SK-N-SH treated with all-trans-retinoic acid at 6 μM for 48 hours (cell line): Measurements from ENCODE around the gene C1R.

Experiments used
- ATAC-seq: fragments of 200-7000 bp; cut with Tn5 transposase; 3 replicates; pipeline ENCODE4 v1.9.1; 2020; ENCODE audit warnings: mild to moderate bottlenecking, moderate library complexity
- ARNTL ChIP-seq: fragments of 450-650 bp; formaldehyde crosslinking; IDR thresholded peaks from 2 replicates; pipeline ENCODE4 v1.5.0; 2020; ENCODE audit warnings: low read depth, mild to moderate bottlenecking, moderate library complexity, borderline replicate concordance
- BACH2 ChIP-seq: fragments of 250-450 bp; sonication (Bioruptor Pico); IDR thresholded peaks from 2 replicates; pipeline ENCODE4 v1.9.0; 2021; ENCODE audit warnings: mild to moderate bottlenecking, borderline replicate concordance
- CSDC2 ChIP-seq: fragments of 250-450 bp; sonication (Bioruptor Pico); IDR thresholded peaks from 2 replicates; pipeline ENCODE4 v1.5.0; 2020; ENCODE audit warnings: mild to moderate bottlenecking, moderate library complexity
- ESRRG ChIP-seq: fragments of 250-450 bp; sonication (Bioruptor Pico); IDR thresholded peaks from 2 replicates; pipeline ENCODE4 v1.6.1; 2021; ENCODE audit warnings: mild to moderate bottlenecking
- GLIS3 ChIP-seq: fragments of 250-450 bp; sonication (Bioruptor Pico); IDR thresholded peaks from 2 replicates; pipeline ENCODE4 v1.5.0; 2020; ENCODE audit warnings: mild to moderate bottlenecking, moderate library complexity
- ISL1 ChIP-seq: fragments of 250-450 bp; sonication (Bioruptor Pico); IDR thresholded peaks from 2 replicates; pipeline ENCODE4 v2.1.2; 2022; ENCODE audit warnings: mild to moderate bottlenecking, moderate library complexity
- OSR1 ChIP-seq: fragments of 250-450 bp; sonication (Bioruptor Pico); IDR thresholded peaks from 2 replicates; pipeline ENCODE4 v1.8.0; 2022; ENCODE audit warnings: moderate library complexity, mild to moderate bottlenecking, inconsistent platforms
- POU6F1 ChIP-seq: fragments of 250-450 bp; sonication (Bioruptor Pico); IDR thresholded peaks from 2 replicates; pipeline ENCODE4 v1.8.0; 2021; ENCODE audit warnings: low read depth, mild to moderate bottlenecking, moderate library complexity, borderline replicate concordance
- PPARA ChIP-seq: fragments of 250-450 bp; sonication (Bioruptor Pico); IDR thresholded peaks from 2 replicates; pipeline ENCODE4 v1.5.0; 2020; ENCODE audit warnings: mild to moderate bottlenecking, borderline replicate concordance
- SNAI2 ChIP-seq: fragments of 250-450 bp; sonication (Bioruptor Pico); IDR thresholded peaks from 2 replicates; pipeline ENCODE4 v1.5.0; 2020; ENCODE audit warnings: mild to moderate bottlenecking, moderate library complexity
- TCF4 ChIP-seq: fragments of 250-450 bp; sonication (Bioruptor Pico); IDR thresholded peaks from 2 replicates; pipeline ENCODE4 v1.8.0; 2021; ENCODE audit warnings: mild to moderate bottlenecking, moderate library complexity, borderline replicate concordance
- TOX ChIP-seq: fragments of 250-450 bp; sonication (Bioruptor Pico); IDR thresholded peaks from 2 replicates; pipeline ENCODE4 v1.8.0; 2021; ENCODE audit warnings: mild to moderate bottlenecking, moderate library complexity, borderline replicate concordance
- TSHZ2 ChIP-seq: fragments of 250-450 bp; sonication (Bioruptor Pico); IDR thresholded peaks from 2 replicates; pipeline ENCODE4 v1.5.0; 2020; ENCODE audit warnings: mild to moderate bottlenecking, moderate library complexity
- ZC3H10 ChIP-seq: fragments of 250-450 bp; sonication (Bioruptor Pico); IDR thresholded peaks from 2 replicates; pipeline ENCODE4 v1.5.1; 2021; ENCODE audit warnings: mild to moderate bottlenecking, moderate library complexity
- ZFP3 ChIP-seq: fragments of 250-450 bp; sonication (Bioruptor Pico); IDR thresholded peaks from 2 replicates; pipeline ENCODE4 v1.5.0; 2020; ENCODE audit warnings: mild to moderate bottlenecking, moderate library complexity
- ZFP30 ChIP-seq: fragments of 450-650 bp; formaldehyde crosslinking; IDR thresholded peaks from 2 replicates; pipeline ENCODE4 v1.5.0; 2022; ENCODE audit warnings: mild to moderate bottlenecking, moderate library complexity
- ZNF70 ChIP-seq: fragments of 450-650 bp; formaldehyde crosslinking; IDR thresholded peaks from 2 replicates; pipeline ENCODE4 v1.5.0; 2020; ENCODE audit warnings: mild to moderate bottlenecking, moderate library complexity
- ZNF8 ChIP-seq: fragments of 450-650 bp; formaldehyde crosslinking; IDR thresholded peaks from 2 replicates; pipeline ENCODE4 v1.5.0; 2020; ENCODE audit warnings: mild to moderate bottlenecking, moderate library complexity
- TF ChIP-seq, protein P1 (sequence below): fragments of 250-450 bp; sonication (Bioruptor Pico); IDR thresholded peaks from 2 replicates; pipeline ENCODE4 v1.8.0; 2020; ENCODE audit warnings: mild to moderate bottlenecking, moderate library complexity, borderline replicate concordance

Gene C1R

GRCh38 chr12:7141351-7142005, 49.2 kb upstream of the C1R start (continued):
- TF ChIP-seq TSHZ2 (no peak), ZNF8 (CRISPR knock-in tag) (no peak), CSDC2 (CRISPR knock-in tag) (no peak), OSR1 (no peak)

GRCh38 chr12:7139200-7139599, 47.0 kb upstream of the C1R start:
- ATAC-seq = no peak
- TF ChIP-seq ARNTL (CRISPR knock-in tag) (no peak), ESRRG (no peak), POU6F1 (CRISPR knock-in tag) (no peak), SNAI2 (CRISPR knock-in tag) (no peak), TSHZ2 (no peak), GLIS3 (CRISPR knock-in tag) (no peak), TOX (CRISPR knock-in tag) (no peak), ZFP3 (CRISPR knock-in tag) (no peak), ZNF70 (no peak)
- TF ChIP-seq, protein P1, sequence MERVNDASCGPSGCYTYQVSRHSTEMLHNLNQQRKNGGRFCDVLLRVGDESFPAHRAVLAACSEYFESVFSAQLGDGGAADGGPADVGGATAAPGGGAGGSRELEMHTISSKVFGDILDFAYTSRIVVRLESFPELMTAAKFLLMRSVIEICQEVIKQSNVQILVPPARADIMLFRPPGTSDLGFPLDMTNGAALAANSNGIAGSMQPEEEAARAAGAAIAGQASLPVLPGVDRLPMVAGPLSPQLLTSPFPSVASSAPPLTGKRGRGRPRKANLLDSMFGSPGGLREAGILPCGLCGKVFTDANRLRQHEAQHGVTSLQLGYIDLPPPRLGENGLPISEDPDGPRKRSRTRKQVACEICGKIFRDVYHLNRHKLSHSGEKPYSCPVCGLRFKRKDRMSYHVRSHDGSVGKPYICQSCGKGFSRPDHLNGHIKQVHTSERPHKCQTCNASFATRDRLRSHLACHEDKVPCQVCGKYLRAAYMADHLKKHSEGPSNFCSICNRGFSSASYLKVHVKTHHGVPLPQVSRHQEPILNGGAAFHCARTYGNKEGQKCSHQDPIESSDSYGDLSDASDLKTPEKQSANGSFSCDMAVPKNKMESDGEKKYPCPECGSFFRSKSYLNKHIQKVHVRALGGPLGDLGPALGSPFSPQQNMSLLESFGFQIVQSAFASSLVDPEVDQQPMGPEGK (CRISPR knock-in tag) = no peak

DNA sequence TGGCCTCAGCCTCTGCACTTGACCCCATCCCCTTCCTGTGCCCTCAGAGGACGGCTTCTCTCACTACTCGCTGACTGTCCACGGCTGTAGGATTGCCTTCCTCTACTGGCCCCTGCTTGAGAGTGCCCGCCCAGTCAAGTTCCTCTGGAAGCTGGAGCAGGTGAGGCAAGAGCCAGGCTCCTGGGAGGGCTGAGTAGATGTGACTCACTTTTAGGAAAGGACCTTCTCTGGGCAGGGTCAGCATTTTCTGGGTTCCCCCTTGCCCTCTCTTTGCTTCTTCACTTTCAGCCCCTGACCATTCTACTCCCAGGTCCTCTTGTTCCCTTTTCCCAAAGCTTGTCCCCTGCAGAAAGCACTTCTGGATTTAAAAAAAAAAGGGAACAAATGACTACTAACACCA, 45.7 kb upstream of the C1R start:
- TF ChIP-seq, protein P1 (CRISPR knock-in tag) = no peak
- TF ChIP-seq GLIS3 (CRISPR knock-in tag) (no peak), ZFP30 (CRISPR knock-in tag) (no peak), BACH2 (CRISPR knock-in tag) (no peak), PPARA (CRISPR knock-in tag) (no peak)
- ATAC-seq = no peak

- no peak for TF ChIP-seq ZNF70
- TF ChIP-seq ISL1 (CRISPR knock-in tag) = no peak
- TF ChIP-seq TCF4 (CRISPR knock-in tag) = no peak
- no peak for TF ChIP-seq CSDC2 (CRISPR knock-in tag)
- no peak for TF ChIP-seq ZC3H10 (CRISPR knock-in tag)
- ATAC-seq = no peak
These were observed 44.4 kb upstream of the C1R start for GRCh38 chr12:7136676-7137075.
